Natural killer cell (primary cell): ENCODE measurements around the gene CSMD2. TPM values are rescaled to one million over a fixed set of nuclear protein-coding genes. Genes with fewer than 3 reads are reported as not detected.

Experiments used
- ATAC-seq, 3 donors: fragments of 150-1000 bp in 2 of 3; fragments of 200-7000 bp in 1 of 3; cut with Tn5 transposase; 1 replicate in 1 of 3; 2 replicates in 2 of 3; pipeline ENCODE4 v1.10.0; 2021; ENCODE audit warnings: mild to moderate bottlenecking in 2 of 3, moderate library complexity in 2 of 3
- DNase-seq, 2 donors: peaks; one replicate each; pipeline versions ENCODE4 v3.0.0 to v3.0.0-alpha.2; 2013 to 2021; ENCODE audit warnings: mixed read lengths in 1 of 2
- H3K27ac ChIP-seq: one replicate; pipeline ENCODE4 v1.5.1; 2013; ENCODE audit warnings: mild to moderate bottlenecking, low read length
- H3K27me3 ChIP-seq: one replicate; pipeline ENCODE4 v1.6.1; 2013; ENCODE audit warnings: low read length; ENCODE audit not compliant: control insufficient read depth, insufficient read depth
- H3K36me3 ChIP-seq: one replicate; pipeline ENCODE4 v1.6.1; 2013; ENCODE audit warnings: low read length; ENCODE audit not compliant: control insufficient read depth, insufficient read depth
- H3K4me1 ChIP-seq: one replicate; pipeline ENCODE4 v1.6.1; 2013; ENCODE audit warnings: low read length; ENCODE audit not compliant: control insufficient read depth, insufficient read depth
- H3K4me3 ChIP-seq: one replicate; pipeline ENCODE4 v1.5.1; 2013; ENCODE audit warnings: low read length
- H3K9me3 ChIP-seq: one replicate; pipeline ENCODE4 v1.6.1; 2013; ENCODE audit warnings: low read length; ENCODE audit not compliant: control insufficient read depth, insufficient read depth
- H3K27ac Mint-ChIP-seq, 2 donors: one replicate each; pipeline ENCODE4 v1.8.0; 2022; ENCODE audit warnings: mild to moderate bottlenecking in 2 of 2, mixed read lengths in 2 of 2, moderate library complexity in 1 of 2
- H3K27me3 Mint-ChIP-seq, 2 donors: one replicate each; pipeline ENCODE4 v1.8.0; 2022; ENCODE audit warnings: low read depth in 2 of 2, mixed read lengths in 2 of 2
- H3K36me3 Mint-ChIP-seq: one replicate; pipeline ENCODE4 v1.8.0; 2022; ENCODE audit warnings: mixed read lengths
- H3K4me1 Mint-ChIP-seq, 2 donors: one replicate each; pipeline ENCODE4 v1.8.0; 2022; ENCODE audit warnings: mixed read lengths in 2 of 2
- H3K4me3 Mint-ChIP-seq: one replicate; pipeline ENCODE4 v1.8.0; 2022; ENCODE audit warnings: mild to moderate bottlenecking, moderate library complexity, mixed read lengths
- H3K9me3 Mint-ChIP-seq, 2 donors: one replicate each; pipeline ENCODE4 v1.8.0; 2022; ENCODE audit warnings: mixed read lengths in 2 of 2
- CTCF ChIP-seq: fragments of 200-600 bp; IDR thresholded peaks from one replicate; pipeline ENCODE4 v1.8.0; 2022; ENCODE audit warnings: antibody characterized with exemption
- WGBS: methylation state at CpG from one replicate; pipeline ENCODE4 v1.1.7; 2013; ENCODE audit warnings: missing lambda C conversion rate; ENCODE audit not compliant: insufficient coverage; 5-methylcytosine and 5-hydroxymethylcytosine counted together
- intact Hi-C: fragments of 100-400 bp; cut with micrococcal nuclease; formaldehyde crosslinking; loops from one replicate; pipeline ENCODE4 v1.14.2; 2022
- total RNA-seq, 4 donors: library from RNA; stranded (reverse); fragments of 120-200 nt in 1 of 4; gene quantifications; one replicate each; pipeline versions ENCODE4 v1.2.3 to v1.2.4, GENCODE V29; 2013 to 2022

The CSMD2 gene
- total RNA-seq, 3 donors from 2014 or later (not counting 1 experiment from before 2014, with no cell fraction given): not detected

DNA sequence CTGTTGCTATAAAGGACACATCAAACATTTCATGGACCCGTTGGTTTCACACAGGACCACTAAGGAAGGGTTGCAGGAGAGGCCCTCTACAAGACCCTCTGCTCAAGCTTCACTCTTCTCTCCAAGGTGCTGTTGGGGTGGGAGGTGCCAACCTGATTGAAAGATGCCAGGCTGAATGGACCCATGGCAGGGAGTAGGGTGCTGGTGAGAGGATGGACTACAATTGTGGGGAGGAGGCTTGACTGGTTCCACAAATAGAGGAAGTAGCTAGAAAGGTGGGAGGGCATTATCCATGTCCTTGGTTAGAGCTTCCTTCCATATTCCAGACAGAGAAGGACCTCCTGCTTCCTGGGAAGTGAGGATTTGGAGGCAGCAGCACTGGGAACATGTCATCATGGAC, 468.7 kb downstream of the CSMD2 start:
- peaks cover 9 to 31% of the 10 kb centered on the region in 2 donors for H3K27me3 Mint-ChIP-seq
- Histone ChIP-seq H3K27me3 (no peaks in the 10 kb centered on the region), H3K4me1 (no peaks in the 10 kb centered on the region), H3K4me3 (no peak overlapping the region), H3K27ac (no peak overlapping the region), H3K36me3 (no peaks in the 10 kb centered on the region), H3K9me3 (no peaks in the 10 kb centered on the region)
- no peak for ATAC-seq
- H3K36me3 Mint-ChIP-seq: no peaks in the 10 kb centered on the region
- no peak overlapping the region for H3K27ac Mint-ChIP-seq
- WGBS: no CpG with 5 or more reads among the region's 1 CpG
- no peak for TF ChIP-seq CTCF
- no peaks in the 10 kb centered on the region for H3K9me3 Mint-ChIP-seq
- DNase-seq: no peak
- H3K4me3 Mint-ChIP-seq: no peak overlapping the region
- intact Hi-C loops: no loop called here
- H3K4me1 Mint-ChIP-seq: no peaks in the 10 kb centered on the region

GRCh38 chr1:33692206-33693188, 472.5 kb downstream of the CSMD2 start:
- WGBS: 93% methylated on average over 7 of the region's 7 CpGs
- H3K4me3 ChIP-seq: no peak overlapping the region
- TF ChIP-seq CTCF: no peak
- DNase-seq (no peak), ATAC-seq (no peak)
- no peaks in the 10 kb centered on the region for H3K36me3 ChIP-seq
- H3K27ac Mint-ChIP-seq: no peak overlapping the region
- H3K4me1 ChIP-seq: no peaks in the 10 kb centered on the region
- intact Hi-C loops: no loop called here
- no peaks in the 10 kb centered on the region for H3K27me3 ChIP-seq
- H3K4me3 Mint-ChIP-seq: no peak overlapping the region
- H3K4me1 Mint-ChIP-seq: no peaks in the 10 kb centered on the region
- H3K27ac ChIP-seq: no peak overlapping the region
- H3K9me3 ChIP-seq: no peaks in the 10 kb centered on the region
- peaks cover 15 to 40% of the 10 kb centered on the region in 2 donors for H3K27me3 Mint-ChIP-seq
- no peaks in the 10 kb centered on the region for H3K36me3 Mint-ChIP-seq
- no peaks in the 10 kb centered on the region for H3K9me3 Mint-ChIP-seq

- Mint-ChIP-seq H3K4me3 (no peak overlapping the region), H3K9me3 (no peaks in the 10 kb centered on the region), H3K27me3 (peaks cover 27% of the 10 kb centered on the region in 2 donors), H3K4me1 (no peaks in the 10 kb centered on the region), H3K27ac (no peak overlapping the region), H3K36me3 (no peaks in the 10 kb centered on the region)
- no peaks in the 10 kb centered on the region for H3K27me3 ChIP-seq
- DNase-seq (no peak), ATAC-seq (no peak)
- 92% methylated on average over 1 of the region's 1 CpG for WGBS
- intact Hi-C loops: no loop called here
- H3K9me3 ChIP-seq: no peaks in the 10 kb centered on the region
- H3K4me1 ChIP-seq: no peaks in the 10 kb centered on the region
- no peak overlapping the region for H3K4me3 ChIP-seq
- no peaks in the 10 kb centered on the region for H3K36me3 ChIP-seq
- no peak overlapping the region for H3K27ac ChIP-seq
- TF ChIP-seq CTCF: no peak
These were observed 478.0 kb downstream of the CSMD2 start for GRCh38 chr1:33687000-33687399.
